EH (cell line): Measurements from ENCODE around the gene ASPHD1.
"Not testable (repeated sequence)": the region's sequence is repeated elsewhere in the genome, so short reads cannot be mapped to it uniquely, and the experiment has no call there.

Source experiments
- DNase-seq: peaks from one replicate; pipeline ENCODE4 v3.0.0-alpha.2; 2015; ENCODE audit warnings: low read depth

ASPHD1 gene

DNA sequence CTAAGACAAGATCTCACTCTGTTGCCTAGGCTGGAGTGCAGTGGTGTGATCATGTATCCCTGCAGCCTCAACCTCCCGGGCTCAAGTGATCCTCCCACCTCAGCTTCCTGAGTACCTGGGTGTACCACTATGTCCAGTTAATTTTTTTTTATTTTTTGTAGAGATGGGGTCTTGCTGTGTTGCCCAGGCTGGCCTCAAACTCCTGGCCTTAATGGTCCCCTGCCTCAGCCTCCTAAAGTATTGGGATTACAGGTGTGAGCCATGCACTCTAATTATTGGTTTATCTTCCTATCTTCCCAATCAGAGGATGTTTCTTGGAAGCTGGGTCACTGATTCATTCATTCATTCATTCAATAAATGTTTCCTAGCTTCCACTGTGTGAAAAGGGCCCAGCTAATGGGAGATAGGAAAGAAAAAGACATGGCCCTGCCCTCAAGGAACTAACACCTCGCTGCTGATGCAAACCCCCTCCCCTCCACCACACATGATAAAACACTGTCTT lies 8.5 kb downstream of the ASPHD1 start:
- no peak for DNase-seq

DNA sequence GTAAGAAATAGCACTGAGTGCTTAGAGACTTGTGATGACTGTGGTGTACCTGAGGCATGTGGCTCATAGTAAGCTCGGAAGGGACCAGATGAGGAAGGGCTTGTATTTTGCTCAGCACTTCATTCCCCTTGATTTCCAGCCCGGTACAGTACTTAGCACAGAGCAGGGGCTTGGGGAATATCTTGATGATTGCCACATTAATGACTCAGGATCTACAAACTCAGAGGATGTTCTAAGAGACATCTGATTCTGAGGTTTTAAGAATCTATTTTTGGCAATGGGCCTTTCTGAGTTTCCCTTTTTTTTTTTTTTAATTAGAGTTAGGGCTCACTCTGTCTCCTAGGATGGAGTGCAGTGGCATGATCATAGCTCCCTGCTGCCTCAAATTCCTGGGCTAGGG lies 9.1 kb downstream of the ASPHD1 start:
- peak; percentile 72 for DNase-seq

DNA sequence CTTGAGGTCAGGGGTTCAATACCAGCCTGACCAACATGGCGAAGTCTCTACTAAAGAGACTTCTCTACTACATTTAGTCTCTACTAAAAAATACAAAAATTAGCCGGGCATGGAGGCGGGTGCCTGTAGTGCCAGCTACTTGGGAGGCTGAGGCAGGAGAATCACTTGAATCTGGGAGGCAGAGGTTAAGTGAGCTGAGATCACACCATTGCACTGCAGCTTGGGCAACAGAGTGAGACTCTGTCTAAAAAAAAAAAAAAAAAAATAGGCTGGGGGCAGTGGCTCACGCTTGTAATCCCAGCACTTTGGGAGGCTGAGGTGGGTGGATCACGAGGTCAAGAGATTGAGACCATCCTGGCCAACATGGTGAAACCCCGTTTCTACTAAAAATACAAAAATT lies 9.6 kb downstream of the ASPHD1 start:
- not testable (repeated sequence) for DNase-seq

DNA sequence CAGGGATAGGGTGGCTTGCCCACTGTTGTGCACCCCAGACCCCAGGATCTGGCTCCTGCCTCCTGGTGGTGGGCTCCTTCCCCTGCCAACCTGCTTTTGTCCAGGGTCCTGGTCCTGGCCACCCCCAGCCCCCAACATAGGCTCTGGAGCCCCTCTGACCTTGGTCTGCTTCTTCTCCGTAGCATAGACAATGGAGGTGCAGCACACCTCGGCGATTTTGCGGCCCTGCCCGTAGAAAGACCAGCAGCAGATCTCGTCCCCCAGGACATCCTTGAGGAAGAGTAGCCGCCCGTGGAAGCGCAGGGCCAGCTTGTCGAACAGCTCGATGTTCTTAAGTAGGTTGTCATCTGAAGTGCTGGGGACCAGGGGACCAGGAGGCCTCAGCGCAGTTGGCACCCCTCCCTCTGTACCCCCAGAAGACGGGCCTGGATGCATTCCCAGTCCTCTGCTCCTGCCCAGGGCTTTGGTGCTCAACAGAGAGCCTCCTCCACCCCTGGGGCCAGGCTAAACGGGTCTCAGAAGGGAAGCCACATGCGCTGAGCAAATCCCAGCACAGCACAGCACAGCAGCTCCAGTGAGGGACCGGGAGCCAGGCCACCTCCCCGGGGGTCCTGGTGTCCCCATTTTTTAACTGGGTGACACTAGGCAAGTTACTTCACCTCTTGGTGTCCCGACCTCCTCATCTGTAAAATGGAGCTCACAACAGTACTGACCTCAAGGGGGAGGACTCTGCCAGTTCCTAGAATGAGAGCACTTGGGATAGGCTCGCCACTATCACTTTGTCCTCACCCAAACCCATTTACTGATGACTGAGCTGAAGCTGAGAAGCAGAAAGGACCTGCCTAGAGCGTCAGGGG lies 10.8 kb downstream of the ASPHD1 start:
- DNase-seq: no peak

DNA sequence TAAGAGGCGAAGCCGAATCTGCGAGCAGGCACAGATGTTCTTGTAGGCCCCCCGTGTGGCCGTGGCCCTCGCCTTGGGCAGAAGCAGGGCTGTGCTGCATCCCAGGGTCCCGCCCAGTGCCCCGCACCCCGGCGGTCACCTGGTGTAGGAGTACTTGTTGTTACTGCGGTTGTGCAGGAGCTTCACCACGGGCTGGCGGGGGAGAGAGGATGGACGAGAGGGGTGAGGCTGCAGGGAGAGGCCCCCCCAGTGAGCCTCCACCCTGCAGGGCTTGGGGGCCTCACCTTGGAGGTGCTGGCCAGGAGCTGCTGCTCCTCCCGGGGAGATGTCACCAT lies 11.4 kb downstream of the ASPHD1 start:
- no peak for DNase-seq

DNA sequence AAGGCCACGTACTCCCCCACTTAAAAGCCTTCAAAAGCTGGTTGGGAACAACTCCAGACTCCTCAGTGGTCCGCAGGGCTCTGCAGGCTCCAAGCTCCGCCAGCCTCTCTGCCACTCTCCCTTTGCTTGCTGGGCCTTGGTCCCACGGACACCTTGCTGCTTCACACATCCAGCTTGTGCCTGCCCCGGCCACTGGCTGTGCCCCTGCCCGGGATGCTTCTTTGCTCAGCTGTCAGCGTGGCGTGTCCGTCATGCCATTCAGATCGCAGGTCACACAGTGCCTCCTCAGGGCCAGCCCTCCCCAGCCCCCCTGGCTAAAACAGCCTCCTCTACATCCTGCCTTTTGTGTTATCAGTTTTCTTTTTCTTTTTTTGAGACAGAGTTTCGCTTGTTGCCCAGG lies 11.8 kb downstream of the ASPHD1 start:
- no peak for DNase-seq

DNA sequence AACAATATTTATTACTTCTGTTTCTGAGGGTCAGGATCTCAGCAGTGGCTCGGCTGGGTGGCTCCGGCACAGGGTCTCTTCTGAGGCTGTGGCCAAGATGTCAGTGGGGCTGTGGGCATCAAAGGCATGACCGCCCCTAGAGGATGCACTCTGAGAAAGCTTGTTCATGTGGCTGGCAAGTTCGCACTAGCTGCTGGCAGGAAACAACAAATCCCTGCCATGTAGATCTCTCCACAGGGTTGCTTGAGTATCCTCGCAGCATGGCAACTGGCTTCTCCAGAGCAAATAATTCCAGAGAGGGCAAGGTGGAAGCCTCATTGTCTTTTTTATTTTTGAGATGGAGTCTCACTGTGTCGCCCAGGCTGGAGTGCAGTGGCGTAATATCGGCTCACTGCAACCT lies 13.2 kb downstream of the ASPHD1 start:
- no peak for DNase-seq

DNA sequence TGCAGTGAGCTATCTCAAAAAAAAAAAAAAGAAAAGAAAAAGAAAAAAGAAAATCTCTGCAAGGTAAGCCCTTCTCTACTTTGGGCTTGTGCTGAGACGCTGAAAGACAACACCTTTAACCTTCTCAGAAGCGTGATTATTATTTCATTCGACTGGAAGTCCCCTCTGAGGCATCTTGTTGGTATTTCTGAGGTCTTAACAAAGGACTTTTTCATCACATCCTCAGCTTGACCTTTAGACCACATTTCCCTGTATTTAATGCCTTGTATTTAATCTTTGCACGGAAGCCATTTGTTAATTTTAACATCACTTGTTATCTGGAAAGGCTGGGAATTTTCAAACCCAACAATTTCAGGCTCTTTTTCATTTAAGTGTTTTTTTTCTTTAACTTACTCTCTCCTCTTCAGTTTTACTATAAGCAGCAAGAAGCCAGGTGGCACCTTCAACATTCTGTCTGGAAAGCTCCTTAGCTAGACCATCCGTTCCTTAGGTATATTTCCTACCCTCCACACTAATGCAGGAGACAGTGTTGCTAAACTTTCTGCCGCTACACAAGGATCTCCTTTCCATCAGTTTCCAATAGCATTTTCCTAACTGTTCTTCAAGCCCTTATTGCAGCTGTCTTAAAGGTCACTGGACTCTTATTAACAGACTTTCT lies 15.4 kb downstream of the ASPHD1 start:
- DNase-seq: peak; percentile 16

DNA sequence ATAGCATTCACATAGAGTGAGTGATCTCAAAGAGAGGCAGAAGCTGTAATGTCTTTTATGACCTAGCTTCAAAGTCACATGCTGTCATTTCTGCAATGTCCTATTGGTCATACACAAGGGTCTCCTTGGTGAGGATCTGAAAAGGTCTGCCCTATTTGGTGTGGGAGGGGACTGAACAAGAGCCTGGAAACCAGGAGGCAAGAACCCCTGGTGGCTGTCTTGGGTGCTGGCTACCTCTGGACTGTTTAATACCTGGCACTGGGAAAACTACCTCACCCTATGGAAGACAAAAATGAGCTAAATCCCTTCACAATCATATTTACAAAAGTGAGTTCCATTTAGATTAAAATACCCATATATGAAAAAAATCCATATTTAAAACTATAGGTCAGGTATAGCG lies 16.7 kb downstream of the ASPHD1 start:
- no peak for DNase-seq

DNA sequence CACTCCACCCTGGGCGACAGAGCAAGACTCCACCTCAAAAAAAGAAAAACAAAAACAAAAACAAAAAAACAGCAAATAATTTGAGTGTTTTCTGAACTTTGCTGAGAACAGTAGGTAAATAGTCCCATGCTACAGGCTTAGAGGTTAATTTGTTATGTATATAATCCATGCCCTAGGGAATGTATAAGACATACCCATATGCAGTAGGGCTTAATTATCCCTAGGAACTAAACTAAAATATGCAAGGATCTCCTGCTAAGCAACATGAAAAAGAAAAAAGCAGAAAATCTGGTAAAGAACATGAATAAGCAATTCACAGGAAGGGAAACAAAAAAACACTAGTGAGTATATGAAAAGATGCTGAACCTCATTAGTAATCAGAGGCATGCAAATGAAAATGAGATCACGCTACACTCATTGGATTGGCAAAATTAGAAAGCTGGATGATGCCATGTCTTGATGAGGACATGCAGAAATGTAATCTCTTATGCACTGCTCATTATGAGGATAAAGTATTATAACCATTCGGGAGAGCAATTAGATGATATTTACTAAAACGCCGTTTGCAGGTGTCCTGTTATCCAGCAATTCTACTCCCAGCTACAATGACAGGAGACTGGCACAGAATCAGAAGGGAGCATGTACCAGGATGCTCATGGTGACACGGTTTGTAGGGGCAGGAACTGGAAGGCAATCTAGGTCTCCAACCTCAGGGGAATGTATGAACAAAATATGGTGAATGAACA lies 20.2 kb downstream of the ASPHD1 start:
- DNase-seq: no peak

DNA sequence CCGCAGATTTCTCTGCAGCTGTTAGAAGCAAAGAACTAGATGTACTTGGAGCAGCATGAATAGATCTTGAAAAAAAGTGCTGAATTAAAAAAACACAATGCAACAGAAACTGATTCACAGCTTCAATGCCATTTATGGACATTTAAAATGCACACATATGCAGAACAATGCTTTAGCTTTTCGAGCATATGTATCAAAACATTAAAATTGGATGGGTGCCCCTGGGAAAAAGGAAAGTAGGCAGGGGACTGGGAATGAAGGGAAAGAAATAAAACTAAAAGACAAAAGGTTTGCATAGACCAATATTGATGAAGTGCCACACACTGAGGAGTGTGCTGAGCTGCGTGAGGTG lies 20.7 kb downstream of the ASPHD1 start:
- no peak for DNase-seq

DNA sequence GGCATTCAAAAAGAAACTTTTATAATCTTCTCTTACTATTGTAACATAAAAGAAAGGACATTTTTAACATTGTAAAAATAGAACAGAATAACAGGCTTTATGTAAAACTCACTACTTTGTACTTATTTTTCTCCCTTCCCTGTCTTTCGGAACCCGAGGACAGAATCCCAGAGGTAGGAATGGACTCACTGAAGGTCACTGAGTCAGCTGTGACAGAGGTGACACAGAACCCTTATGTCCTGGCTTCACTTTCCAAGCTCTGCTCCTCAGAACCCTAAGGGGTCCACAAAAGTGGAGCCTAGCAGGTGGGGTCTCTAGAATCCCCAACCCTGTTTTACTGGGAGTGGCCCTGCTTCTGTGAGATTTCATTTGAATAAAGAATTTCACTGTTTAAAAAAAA lies 22.0 kb downstream of the ASPHD1 start:
- no peak for DNase-seq

DNA sequence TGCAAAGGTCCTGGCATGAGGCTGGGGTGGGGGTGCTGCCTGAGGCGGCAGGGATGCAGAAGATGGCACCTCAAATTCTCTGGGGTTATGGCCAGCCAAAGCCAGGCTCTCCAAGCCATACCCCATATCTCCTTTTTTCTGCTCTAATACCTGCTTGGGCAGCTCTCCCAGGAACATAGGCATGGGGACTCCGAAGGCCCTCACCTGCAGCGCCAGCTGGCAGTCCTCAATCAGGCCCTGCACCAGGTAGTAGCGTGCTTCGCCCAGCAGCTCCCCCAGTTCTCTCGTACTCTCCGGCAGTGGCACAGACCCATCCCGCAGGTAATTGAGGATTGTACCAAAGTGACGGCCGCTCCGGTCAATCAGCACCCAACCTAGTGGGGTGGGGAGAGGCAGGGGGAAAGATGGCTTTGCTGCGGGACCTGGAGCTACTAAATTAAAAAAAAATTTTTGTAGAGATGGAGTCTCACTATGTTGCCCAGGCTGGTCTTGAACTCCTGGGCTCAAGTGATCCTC lies 22.8 kb downstream of the ASPHD1 start:
- DNase-seq: no peak

DNA sequence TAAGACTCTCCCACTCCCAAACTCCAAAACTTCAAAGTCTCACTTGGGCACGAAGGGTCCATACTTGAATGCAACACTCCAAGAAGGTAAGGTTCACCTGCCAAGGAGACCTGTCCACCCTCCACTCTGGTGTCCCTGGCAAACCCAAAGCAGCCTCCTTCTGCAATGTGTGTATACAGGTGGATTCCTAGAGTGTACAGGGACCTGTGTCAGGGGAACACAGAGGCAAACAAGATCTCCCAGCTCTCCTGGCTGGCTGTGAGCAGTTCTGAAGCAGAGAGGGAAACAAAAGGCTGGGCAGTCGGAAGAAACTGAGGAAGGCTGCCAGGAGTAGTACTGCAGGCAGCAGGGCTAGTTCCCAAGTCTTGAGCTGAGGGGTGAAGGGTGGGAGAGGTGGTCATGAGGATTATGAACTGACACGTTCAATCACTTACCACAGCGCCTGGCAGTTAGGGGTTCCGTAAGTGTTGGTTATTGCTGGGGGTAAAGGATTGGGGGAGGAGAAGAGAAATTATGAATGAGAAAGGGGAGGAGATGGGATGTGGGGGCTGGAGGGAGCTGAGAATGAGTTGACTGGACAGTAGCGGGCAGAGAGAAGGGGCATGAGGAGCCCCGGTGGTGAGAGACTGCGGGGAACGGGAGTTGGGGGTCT lies 24.9 kb downstream of the ASPHD1 start:
- peak; percentile 27 for DNase-seq

DNA sequence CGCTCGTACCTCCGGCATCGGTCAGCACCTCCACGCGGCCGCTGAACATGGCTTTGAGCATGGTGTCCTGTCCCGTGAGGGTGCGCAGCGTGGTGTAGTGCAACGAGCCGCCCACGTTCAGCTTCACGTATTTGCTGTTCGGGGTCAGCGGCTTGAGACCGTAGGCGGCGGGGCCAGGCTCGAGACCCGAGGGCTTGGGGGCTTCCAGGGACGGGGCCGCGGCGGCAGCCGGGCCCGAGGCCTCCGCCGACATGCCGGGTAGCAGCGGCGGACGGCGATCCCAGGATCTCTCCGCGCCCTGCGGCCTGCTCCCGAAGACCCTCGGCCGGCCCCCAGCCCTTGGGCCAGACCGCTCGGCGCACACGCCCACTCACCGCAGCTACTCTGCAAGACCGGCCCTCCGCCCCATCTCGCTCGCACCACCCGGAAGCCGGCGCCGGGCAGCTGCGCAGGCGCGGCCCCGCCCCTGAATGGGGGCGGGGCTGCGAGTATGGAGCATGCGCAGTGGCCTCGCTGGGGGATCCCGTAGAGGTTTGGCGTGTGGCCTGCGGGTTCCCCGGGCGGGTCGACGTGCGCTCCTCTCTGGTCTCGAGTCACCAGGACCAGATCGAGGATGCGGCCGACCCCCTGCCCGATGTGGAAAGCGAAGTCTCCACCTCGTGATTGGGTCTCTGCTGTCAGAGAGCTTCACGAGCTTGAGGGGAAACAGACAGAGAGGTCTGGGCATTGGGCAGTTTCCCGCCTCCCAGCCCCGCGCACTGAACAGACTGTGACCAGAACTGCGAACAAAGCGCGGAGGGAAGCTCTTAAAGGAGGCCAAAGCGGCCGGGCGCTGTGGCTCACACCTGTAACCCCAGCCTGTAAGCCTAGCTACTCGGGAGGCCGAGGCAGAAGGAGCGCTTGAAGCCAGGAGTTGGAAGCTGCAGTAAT lies 25.8 kb downstream of the ASPHD1 start, which contains the start of gene KCTD13:
KCTD13 (minus strand) TSS at position 446 of the 930 bp plus-strand sequence; CDS start at position 253, 193 bp downstream.
- peak; percentile 83 for DNase-seq

DNA sequence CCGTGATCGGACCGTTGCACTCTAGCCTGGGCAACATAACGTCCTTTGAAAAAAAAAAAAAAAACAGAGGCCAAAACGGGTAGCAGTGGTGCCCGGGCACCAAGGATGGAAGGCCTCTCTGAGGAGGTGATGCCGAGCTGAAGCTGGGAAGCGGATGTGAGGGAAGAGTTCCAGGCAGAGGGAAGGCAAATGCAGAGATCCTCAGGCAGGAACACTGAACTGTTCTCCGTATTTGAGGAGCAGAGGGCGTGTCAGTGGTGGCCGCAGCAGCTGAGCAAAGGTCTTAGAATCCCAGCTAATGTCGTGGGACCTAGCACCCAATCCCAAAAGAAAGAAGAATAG lies 26.4 kb downstream of the ASPHD1 start:
- DNase-seq: peak; percentile 68

DNA sequence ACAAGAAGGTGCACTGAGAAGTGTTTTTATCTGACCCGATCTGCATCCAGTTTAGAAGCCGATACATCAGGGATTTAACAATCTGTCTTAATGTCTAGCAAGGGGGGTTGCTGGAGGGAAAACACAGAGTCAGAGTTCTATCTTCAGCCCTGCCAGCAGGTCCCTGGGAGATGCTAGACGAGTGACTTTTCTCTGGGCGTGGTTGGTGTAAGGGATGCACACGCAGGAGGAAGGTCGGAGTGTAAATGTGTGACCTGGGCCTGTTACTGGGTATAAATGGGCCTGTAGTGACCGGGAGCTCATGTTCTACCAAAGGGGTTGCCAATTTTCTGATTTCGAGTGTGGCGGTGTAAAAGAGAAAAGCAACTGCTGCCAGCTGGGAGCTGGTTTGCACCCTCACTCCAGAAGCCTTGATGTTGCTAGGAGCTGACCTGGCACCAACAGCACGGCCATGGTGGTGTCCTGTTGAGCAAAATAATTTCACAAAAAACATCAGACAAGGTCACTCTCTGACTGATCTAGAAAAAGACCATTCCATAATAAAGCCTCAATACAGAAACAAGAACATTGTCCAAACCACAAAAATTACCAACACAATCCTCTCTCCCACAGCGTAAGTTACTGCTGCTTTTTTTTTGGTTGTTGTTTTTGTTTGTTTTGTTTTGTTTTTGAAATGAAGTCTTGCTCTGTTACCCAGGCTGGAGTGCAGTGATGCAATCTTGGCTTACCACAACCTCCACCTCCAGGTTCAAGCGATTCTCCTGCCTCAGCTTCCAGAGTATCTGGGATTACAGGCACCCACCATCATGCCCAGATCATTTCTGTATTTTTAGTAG lies 27.0 kb downstream of the ASPHD1 start:
- DNase-seq: no peak

DNA sequence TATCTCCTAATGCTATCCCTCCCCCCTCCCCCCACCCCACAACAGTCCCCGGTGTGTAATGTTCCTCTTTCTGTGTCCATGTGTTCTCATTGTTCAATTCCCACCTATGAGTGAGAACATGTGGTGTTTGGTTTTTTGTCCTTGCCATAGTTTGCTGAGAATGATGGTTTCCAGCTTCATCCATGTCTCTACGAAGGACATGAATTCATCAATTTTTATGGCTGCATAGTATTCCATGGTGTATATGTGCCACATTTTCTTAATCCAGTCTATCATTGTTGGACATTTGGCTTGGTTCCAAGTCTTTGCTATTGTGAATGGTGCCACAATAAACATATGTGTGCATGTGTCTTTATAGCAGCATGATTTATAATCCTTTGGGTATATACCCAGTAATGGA lies 31.5 kb downstream of the ASPHD1 start:
- DNase-seq: not testable (repeated sequence)

DNA sequence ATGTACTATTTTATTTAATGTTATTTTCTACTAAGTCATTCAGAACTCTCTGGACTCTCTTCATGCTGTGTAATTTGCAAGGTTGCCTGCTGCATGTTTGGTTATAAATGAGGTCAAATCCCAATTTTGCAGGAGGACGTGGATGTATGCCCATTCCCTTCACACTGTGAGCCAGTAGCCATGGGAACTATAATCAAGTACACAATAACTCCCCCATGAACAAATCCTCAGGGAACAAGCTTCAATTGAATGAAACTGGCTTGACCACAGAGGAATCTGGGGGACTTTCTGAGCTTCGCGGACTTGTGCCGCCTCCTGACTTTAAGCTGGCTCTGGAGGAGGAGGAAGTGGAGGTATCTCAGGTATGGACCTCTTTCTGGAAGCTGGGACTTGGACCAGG lies 40.4 kb downstream of the ASPHD1 start:
- no peak for DNase-seq
